ENCODE data around the gene GRB2. TPM values are rescaled to one million over a fixed set of nuclear protein-coding genes. Genes with fewer than 3 reads are reported as not detected.

The GRB2 gene
- total RNA-seq, 2 experiments from 2014 or later = 161 to 165 TPM

GRCh38 chr17:75430159-75430974 lies 24.9 kb upstream of the GRB2 start:
- no peak for DNase-seq
- Mint-ChIP-seq H3K9me3 (no peaks in the 10 kb centered on the region), H3K27ac (no peak overlapping the region), H3K4me3 (no peak overlapping the region), H3K36me3 (no peaks in the 10 kb centered on the region), H3K27me3 (no peaks in the 10 kb centered on the region), H3K4me1 (peaks cover 12% of the 10 kb centered on the region)

DNA sequence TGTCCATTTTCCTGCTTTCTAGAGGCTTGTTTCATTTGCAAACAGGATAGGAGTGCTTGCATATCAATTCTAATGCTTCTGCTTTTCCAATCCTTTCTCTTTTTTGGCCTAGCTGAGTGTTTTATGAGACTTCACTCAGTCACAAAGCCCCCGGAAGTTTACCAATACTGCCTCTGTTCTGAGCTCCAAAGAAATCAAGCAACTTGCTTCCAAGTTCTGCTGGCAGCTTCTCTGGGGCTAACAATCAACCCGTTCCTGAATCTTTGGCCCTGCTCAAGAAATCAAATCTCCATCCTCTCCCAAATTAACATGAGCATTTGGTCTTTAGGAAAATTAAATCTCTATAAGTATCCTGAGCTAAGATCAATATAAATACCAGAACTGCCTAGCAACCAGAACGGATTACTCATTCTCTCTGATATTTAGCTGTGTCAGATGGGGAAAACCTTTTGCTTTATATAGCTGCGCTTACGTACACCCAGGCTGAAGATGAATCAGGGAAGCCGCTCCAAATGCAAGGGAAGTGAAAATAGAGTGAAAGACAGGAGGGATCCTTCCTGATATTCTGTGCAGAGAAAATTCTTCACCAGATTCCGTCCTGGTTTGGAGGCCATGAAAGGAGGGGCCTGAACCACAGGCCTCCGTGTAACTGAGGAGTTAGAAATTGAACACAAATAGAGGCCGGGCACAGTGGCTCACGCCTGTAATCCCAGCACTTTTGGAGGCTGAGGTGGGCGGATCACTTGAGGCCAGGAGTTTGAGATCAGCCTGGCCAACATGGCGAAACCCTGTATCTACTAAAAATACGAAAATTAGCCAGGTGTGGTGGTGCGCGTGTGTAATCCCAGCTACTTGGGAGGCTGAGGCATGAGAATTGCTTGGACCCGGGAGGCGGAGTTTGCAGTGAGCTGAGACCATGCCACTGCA lies 23.3 kb upstream of the GRB2 start:
- H3K4me3 Mint-ChIP-seq = no peak overlapping the region
- H3K27ac Mint-ChIP-seq = no peak overlapping the region
- H3K36me3 Mint-ChIP-seq = no peaks in the 10 kb centered on the region
- peaks cover 12% of the 10 kb centered on the region for H3K4me1 Mint-ChIP-seq
- no peaks in the 10 kb centered on the region for H3K9me3 Mint-ChIP-seq
- DNase-seq = no peak
- no peaks in the 10 kb centered on the region for H3K27me3 Mint-ChIP-seq

- Mint-ChIP-seq H3K27me3 (no peaks in the 10 kb centered on the region), H3K4me3 (no peak overlapping the region), H3K36me3 (no peaks in the 10 kb centered on the region), H3K9me3 (no peaks in the 10 kb centered on the region), H3K4me1 (no peaks in the 10 kb centered on the region), H3K27ac (no peak overlapping the region)
- no peak for DNase-seq
Observed at GRCh38 chr17:75418531-75418930, 13.1 kb upstream of the GRB2 start.

- no peaks in the 10 kb centered on the region for H3K36me3 Mint-ChIP-seq
- H3K4me1 Mint-ChIP-seq = peaks cover 9% of the 10 kb centered on the region
- no peak overlapping the region for H3K4me3 Mint-ChIP-seq
- DNase-seq = no peak
- no peaks in the 10 kb centered on the region for H3K9me3 Mint-ChIP-seq
- H3K27ac Mint-ChIP-seq = no peak overlapping the region
- H3K27me3 Mint-ChIP-seq = no peaks in the 10 kb centered on the region
Observed at GRCh38 chr17:75417054-75417580, 11.6 kb upstream of the GRB2 start.

DNA sequence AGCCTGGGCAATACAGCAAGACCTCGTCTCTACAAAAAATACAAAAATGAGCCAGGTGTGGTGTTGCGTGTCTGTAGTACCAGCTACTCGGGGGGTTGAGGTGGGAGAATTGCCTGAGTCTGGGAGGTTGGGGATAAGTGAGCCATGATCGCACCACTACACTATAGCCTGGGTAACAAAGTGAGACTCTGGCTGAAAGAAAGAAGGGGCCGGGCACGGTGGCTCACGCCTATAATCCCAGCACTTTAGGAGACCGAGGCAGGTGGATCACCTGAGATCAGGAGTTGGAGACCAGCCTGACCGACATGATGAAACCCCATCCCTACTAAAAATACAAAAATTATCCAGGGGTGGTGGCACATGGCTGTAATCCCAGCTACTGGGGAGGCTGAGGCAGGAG lies 10.5 kb upstream of the GRB2 start:
- Mint-ChIP-seq H3K4me3 (no peak overlapping the region), H3K27ac (no peak overlapping the region), H3K4me1 (peaks cover 17% of the 10 kb centered on the region), H3K27me3 (no peaks in the 10 kb centered on the region), H3K36me3 (no peaks in the 10 kb centered on the region), H3K9me3 (no peaks in the 10 kb centered on the region)
- no peak for DNase-seq

GRCh38 chr17:75414488-75414887 lies 9.0 kb upstream of the GRB2 start:
- no peaks in the 10 kb centered on the region for H3K9me3 Mint-ChIP-seq
- peaks cover 17% of the 10 kb centered on the region for H3K4me1 Mint-ChIP-seq

GRCh38 chr17:75412455-75413317 lies 7.2 kb upstream of the GRB2 start:
- no peaks in the 10 kb centered on the region for H3K27me3 Mint-ChIP-seq
- H3K4me1 Mint-ChIP-seq = peaks cover 17% of the 10 kb centered on the region
- no peaks in the 10 kb centered on the region for H3K9me3 Mint-ChIP-seq
- peak overlapping the region; percentile 8 for H3K4me3 Mint-ChIP-seq
- H3K27ac Mint-ChIP-seq = peak overlapping the region; percentile 16
- no peaks in the 10 kb centered on the region for H3K36me3 Mint-ChIP-seq
- peak; percentile 66 for DNase-seq

More at GRCh38 chr17:75414488-75414887, 9.0 kb upstream of the GRB2 start:
- Mint-ChIP-seq H3K27me3 (no peaks in the 10 kb centered on the region), H3K27ac (no peak overlapping the region), H3K36me3 (no peaks in the 10 kb centered on the region), H3K4me3 (no peak overlapping the region)
- DNase-seq = no peak

DNA sequence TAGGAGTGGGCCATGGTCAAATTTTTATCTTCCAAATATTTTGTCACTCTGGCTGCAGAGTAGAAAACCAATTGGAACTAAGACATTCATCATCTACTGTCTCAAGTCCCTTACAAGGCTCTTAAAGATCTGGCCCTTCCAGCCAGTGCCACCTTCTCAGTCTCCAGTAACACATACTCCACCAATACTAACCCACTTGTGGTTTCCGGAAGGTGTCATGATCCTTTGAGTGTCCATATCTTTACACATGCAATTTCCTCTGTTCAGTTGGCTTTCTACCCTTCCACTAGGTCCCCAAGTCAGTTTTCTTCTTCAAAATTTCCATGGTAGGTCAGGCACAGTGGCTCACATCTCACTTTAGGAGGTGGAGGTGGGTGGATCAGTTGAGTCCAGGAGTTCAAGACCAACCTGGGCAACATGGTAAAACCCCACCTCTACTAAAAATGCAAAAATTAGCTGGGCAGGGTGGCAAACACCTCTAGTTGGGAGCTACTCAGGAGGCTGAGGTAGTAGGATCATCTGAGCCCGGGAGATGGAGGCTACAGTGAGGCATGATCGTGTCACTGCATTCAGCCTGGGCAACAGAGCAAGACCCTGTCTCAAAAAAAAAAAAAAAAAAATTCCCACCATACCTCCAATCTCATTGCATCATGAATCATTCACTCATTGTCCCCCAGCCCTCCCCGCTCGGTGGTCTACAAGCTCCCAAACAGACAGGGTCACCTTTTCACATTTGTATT lies 6.0 kb upstream of the GRB2 start:
- DNase-seq = no peak
- peak overlapping the region; percentile 11 for H3K27ac Mint-ChIP-seq
- H3K9me3 Mint-ChIP-seq = no peaks in the 10 kb centered on the region
- no peak overlapping the region for H3K4me3 Mint-ChIP-seq
- no peaks in the 10 kb centered on the region for H3K36me3 Mint-ChIP-seq
- H3K4me1 Mint-ChIP-seq = peaks cover 19% of the 10 kb centered on the region
- no peaks in the 10 kb centered on the region for H3K27me3 Mint-ChIP-seq

- no peaks in the 10 kb centered on the region for H3K27me3 Mint-ChIP-seq
- no peaks in the 10 kb centered on the region for H3K36me3 Mint-ChIP-seq
- no peaks in the 10 kb centered on the region for H3K9me3 Mint-ChIP-seq
- DNase-seq = no peak
- H3K4me1 Mint-ChIP-seq = peaks cover 25% of the 10 kb centered on the region
- no peak overlapping the region for H3K27ac Mint-ChIP-seq
- H3K4me3 Mint-ChIP-seq = no peak overlapping the region
Observed at GRCh38 chr17:75410141-75410540, 4.7 kb upstream of the GRB2 start.

GRCh38 chr17:75407655-75408352 lies 2.3 kb upstream of the GRB2 start:
- H3K9me3 Mint-ChIP-seq = no peaks in the 10 kb centered on the region
- no peak overlapping the region for H3K27ac Mint-ChIP-seq
- H3K27me3 Mint-ChIP-seq = no peaks in the 10 kb centered on the region
- DNase-seq = no peak
- H3K4me3 Mint-ChIP-seq = no peak overlapping the region
- peaks cover 32% of the 10 kb centered on the region for H3K4me1 Mint-ChIP-seq
- H3K36me3 Mint-ChIP-seq = peaks cover 11% of the 10 kb centered on the region

DNA sequence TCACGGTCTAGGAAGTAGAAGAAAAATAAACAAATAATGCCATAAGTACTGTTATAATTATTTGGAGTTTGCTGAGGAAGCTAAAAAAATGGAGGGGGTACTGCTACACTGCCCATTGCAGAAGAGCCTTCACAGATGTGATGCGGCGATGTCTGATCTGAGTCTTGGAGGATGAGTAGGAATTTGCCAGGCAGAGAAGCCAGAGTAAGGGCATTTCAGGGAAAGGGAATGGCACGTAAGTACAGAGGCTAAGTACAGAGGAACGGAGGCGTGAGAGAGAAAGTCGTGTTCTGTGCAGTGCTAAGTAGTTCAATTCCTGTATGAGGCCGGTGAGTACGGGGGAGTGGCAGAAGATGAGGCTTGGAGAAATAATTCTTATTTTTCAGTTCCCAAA lies 741 bp upstream of the GRB2 start:
- H3K4me3 Mint-ChIP-seq = peak overlapping the region; percentile 98
- peaks cover 34% of the 10 kb centered on the region for H3K4me1 Mint-ChIP-seq
- DNase-seq = no peak
- H3K27ac Mint-ChIP-seq = peak overlapping the region; percentile 98
- H3K27me3 Mint-ChIP-seq = no peaks in the 10 kb centered on the region
- no peaks in the 10 kb centered on the region for H3K9me3 Mint-ChIP-seq
- H3K36me3 Mint-ChIP-seq = peaks cover 11% of the 10 kb centered on the region

DNA sequence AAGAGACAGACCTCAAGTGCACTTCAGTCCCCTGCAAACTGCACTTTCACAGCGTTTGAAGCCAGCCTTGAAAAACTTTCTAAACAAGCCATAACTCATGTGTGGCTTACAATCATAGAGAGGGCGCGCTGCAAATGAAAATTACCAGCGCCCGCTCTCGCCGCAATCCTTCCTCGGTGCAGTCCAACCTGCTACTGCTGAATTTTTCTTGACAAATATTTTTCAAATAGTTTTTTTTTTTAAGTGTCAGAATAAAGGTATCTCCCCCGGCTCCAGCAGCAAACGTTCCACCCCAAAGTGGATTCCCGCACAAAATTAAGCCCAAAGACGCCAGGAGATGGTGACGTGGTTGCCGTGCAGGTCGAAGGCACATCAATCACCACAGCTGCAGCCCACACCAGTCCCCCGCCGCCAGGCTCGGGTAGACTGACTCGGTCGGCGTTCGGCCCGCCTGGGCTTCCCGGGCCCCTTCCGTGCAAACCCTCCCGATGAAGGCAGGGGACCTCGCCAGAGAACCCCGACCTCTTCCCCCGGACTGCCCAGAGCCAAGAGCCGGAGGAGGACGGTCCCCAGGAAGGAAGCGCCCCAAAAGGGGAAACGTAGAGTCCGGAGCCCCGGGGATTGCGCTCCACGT lies 630 bp downstream of the GRB2 start:
- peaks cover 21% of the 10 kb centered on the region for H3K36me3 Mint-ChIP-seq
- peaks cover 42% of the 10 kb centered on the region for H3K4me1 Mint-ChIP-seq
- H3K27me3 Mint-ChIP-seq = no peaks in the 10 kb centered on the region
- DNase-seq = peak; percentile 72
- H3K9me3 Mint-ChIP-seq = no peaks in the 10 kb centered on the region
- peak overlapping the region; percentile 98 for H3K4me3 Mint-ChIP-seq
- H3K27ac Mint-ChIP-seq = peak overlapping the region; percentile 98

- H3K4me3 Mint-ChIP-seq = peak overlapping the region; percentile 98
- H3K36me3 Mint-ChIP-seq = peaks cover 23% of the 10 kb centered on the region
- peak overlapping the region; percentile 98 for H3K27ac Mint-ChIP-seq
- no peaks in the 10 kb centered on the region for H3K9me3 Mint-ChIP-seq
- H3K4me1 Mint-ChIP-seq = peaks cover 42% of the 10 kb centered on the region
- DNase-seq = peak; percentile 53
- H3K27me3 Mint-ChIP-seq = no peaks in the 10 kb centered on the region
Observed at GRCh38 chr17:75404223-75404730, 1.2 kb downstream of the GRB2 start.

Measured in activated naive CD8-positive, alpha-beta T cell treated with anti-CD3 and anti-CD28 coated beads for 36 hours (primary cell).